Left ventricle myocardium inferior (tissue), 1 donor: ENCODE data around the gene MT1F. TPM values are rescaled to one million over a fixed set of nuclear protein-coding genes. Genes with fewer than 3 reads are reported as not detected.

ENCODE experiments used
- DNase-seq: peaks from one replicate; pipeline ENCODE4 v3.0.0-alpha.2; 2020
- H3K27ac ChIP-seq: fragments of 200-600 bp; replicated peaks from 2 replicates; pipeline ENCODE4 v1.8.0; 2021
- H3K27me3 ChIP-seq: fragments of 200-600 bp; 2 replicates; pipeline ENCODE4 v1.8.0; 2021; ENCODE audit warnings: low read depth
- H3K36me3 ChIP-seq: fragments of 200-600 bp; 2 replicates; pipeline ENCODE4 v1.8.0; 2021
- H3K4me1 ChIP-seq: fragments of 200-600 bp; 2 replicates; pipeline ENCODE4 v1.8.0; 2021
- H3K4me3 ChIP-seq: fragments of 200-600 bp; 2 replicates; pipeline ENCODE4 v1.8.0; 2021; ENCODE audit warnings: mild to moderate bottlenecking, moderate library complexity
- H3K9me3 ChIP-seq: fragments of 200-600 bp; replicated peaks from 2 replicates; pipeline ENCODE4 v1.8.0; 2021
- intact Hi-C: fragments of 100-400 bp; cut with micrococcal nuclease; formaldehyde crosslinking; loops from one replicate; pipeline ENCODE4 v1.11.0; 2022
- total RNA-seq: library from RNA; stranded (reverse); fragmentation: NEBNext Ultra II Directional; extraction: Animal tissue kit (Norgen Biotek cat#: 25700); gene quantifications from one replicate; pipeline ENCODE4 v1.2.1, GENCODE V29; 2021
- TF ChIP-seq, protein P1 (sequence below): fragments of 200-600 bp; IDR thresholded peaks from 2 replicates; pipeline ENCODE4 v1.8.0; 2021; ENCODE audit warnings: antibody characterized with exemption, mild to moderate bottlenecking, borderline replicate concordance
- donor health status: DM: no; HTN: yes; CAD: no; lungs with severe emphysema.

Gene MT1F
- total RNA-seq, 1 donor from 2014 or later = 0.85 TPM

DNA sequence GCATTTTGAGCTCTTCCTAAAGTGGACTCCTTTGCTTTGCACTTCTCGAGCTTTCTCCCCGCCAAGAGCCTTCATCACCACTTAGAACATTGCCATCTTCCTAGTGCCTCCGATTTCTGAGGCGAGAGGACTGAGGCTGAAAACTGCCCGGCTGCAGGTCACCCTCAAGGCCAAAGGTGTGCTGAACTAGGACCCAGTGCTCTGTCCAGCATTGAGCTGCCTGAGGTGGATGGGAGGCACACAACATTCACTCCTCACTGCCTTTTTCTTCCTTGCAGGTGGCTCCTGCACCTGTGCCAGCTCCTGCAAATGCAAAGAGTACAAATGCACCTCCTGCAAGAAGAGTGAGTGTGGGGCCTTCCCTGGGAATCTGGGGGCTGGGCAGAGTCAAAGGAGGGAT, 13.9 kb upstream of the MT1F start:
- no peak for DNase-seq
- H3K4me3 ChIP-seq = peak overlapping the region; percentile 60
- no peaks in the 10 kb centered on the region for H3K9me3 ChIP-seq
- H3K36me3 ChIP-seq = no peaks in the 10 kb centered on the region
- H3K27ac ChIP-seq = no peak overlapping the region
- peaks cover 86% of the 10 kb centered on the region for H3K27me3 ChIP-seq
- peaks cover 17% of the 10 kb centered on the region for H3K4me1 ChIP-seq
- TF ChIP-seq, protein P1, sequence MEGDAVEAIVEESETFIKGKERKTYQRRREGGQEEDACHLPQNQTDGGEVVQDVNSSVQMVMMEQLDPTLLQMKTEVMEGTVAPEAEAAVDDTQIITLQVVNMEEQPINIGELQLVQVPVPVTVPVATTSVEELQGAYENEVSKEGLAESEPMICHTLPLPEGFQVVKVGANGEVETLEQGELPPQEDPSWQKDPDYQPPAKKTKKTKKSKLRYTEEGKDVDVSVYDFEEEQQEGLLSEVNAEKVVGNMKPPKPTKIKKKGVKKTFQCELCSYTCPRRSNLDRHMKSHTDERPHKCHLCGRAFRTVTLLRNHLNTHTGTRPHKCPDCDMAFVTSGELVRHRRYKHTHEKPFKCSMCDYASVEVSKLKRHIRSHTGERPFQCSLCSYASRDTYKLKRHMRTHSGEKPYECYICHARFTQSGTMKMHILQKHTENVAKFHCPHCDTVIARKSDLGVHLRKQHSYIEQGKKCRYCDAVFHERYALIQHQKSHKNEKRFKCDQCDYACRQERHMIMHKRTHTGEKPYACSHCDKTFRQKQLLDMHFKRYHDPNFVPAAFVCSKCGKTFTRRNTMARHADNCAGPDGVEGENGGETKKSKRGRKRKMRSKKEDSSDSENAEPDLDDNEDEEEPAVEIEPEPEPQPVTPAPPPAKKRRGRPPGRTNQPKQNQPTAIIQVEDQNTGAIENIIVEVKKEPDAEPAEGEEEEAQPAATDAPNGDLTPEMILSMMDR = no peak
- intact Hi-C loops = no loop called here

DNA sequence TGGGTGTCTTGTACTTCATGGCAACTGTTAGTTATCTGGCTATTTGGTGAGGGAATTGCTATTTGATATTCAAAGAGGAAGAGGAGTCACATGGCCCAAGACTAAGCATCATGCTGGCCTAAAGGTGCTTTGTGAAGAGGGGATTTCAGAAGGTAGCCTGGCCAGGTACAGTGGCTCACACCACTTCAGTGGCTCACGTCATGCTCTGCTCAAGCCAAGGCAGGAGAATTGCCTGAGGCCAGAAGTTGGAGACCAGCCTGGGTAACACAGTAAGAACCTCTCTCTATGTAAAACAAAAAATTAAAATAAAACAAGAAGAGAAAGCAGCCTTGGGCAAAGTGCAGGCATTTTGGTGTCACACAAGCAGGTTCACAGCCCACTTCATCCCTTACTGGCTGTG, 12.4 kb upstream of the MT1F start:
- intact Hi-C loops = no loop called here
- Histone ChIP-seq H3K36me3 (no peaks in the 10 kb centered on the region), H3K27me3 (peaks cover 85% of the 10 kb centered on the region), H3K9me3 (no peaks in the 10 kb centered on the region), H3K4me3 (no peak overlapping the region), H3K27ac (no peak overlapping the region), H3K4me1 (peaks cover 13% of the 10 kb centered on the region)
- TF ChIP-seq, protein P1 = no peak
- DNase-seq = no peak

DNA sequence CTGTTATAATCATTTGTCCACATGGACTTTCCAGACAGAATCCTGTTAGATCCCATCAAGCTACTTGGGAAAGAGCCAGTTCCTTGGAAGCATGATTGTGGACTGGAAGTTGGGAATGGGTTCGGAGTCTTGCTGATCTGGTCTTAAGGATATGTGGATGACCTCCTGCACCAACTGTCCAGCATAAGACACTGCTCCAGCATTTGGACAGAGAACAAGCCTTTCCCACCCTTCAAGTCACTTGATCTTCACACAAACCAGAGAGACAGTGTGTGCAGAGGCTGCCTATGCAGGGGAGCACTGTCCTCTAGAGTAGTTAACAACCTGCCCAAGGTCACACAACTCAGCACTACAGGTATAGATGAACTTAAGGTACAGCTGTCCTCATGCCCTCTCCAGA, 11.9 kb upstream of the MT1F start:
- H3K9me3 ChIP-seq = no peaks in the 10 kb centered on the region
- intact Hi-C loops = no loop called here
- TF ChIP-seq, protein P1 = no peak
- H3K4me1 ChIP-seq = peaks cover 13% of the 10 kb centered on the region
- no peak overlapping the region for H3K4me3 ChIP-seq
- no peak overlapping the region for H3K27ac ChIP-seq
- no peaks in the 10 kb centered on the region for H3K36me3 ChIP-seq
- DNase-seq = no peak
- peaks cover 85% of the 10 kb centered on the region for H3K27me3 ChIP-seq

DNA sequence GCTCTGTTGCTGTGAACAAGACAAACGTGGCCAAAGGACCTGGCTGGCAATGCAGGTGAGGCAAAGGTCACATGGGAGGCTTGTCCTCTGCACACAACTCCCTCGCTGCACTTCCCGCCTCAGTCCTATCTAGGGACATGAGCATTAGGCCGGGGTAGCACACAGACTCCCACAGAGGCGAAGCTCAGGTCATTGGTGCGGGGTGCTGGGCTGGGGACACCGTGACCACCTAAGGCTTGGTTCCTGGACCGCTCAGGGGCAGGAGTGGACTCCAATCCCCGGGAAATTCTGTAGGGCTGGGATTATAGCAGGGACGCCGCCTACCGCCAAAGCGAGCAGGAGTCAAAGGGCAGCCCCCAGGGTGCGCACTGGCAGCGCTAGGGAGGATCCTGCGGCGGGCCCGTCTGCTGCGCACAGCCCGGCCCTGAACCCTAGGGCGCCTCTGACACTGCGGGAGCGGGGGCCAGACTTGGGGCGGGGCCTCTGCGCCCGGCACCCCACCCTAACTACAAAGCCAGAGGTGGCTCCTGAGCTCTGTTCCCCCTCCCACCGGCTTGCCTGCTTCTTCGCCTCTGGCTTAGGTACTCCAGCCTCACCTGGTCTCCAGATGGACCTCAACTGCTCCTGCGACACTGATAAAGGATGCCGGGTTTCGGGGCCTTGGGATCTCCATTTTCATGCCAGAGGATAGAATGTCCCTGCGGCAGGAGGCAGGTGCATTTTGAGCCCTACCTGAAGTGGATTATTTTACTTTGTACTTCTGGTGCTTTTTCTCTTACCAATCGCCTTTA, 9.9 kb upstream of the MT1F start:
- peaks cover 12% of the 10 kb centered on the region for H3K4me1 ChIP-seq
- peaks cover 86% of the 10 kb centered on the region for H3K27me3 ChIP-seq
- DNase-seq = no peak
- no peak overlapping the region for H3K4me3 ChIP-seq
- H3K36me3 ChIP-seq = no peaks in the 10 kb centered on the region
- intact Hi-C loops = no loop called here
- H3K9me3 ChIP-seq = no peaks in the 10 kb centered on the region
- TF ChIP-seq, protein P1 = no peak
- H3K27ac ChIP-seq = no peak overlapping the region

DNA sequence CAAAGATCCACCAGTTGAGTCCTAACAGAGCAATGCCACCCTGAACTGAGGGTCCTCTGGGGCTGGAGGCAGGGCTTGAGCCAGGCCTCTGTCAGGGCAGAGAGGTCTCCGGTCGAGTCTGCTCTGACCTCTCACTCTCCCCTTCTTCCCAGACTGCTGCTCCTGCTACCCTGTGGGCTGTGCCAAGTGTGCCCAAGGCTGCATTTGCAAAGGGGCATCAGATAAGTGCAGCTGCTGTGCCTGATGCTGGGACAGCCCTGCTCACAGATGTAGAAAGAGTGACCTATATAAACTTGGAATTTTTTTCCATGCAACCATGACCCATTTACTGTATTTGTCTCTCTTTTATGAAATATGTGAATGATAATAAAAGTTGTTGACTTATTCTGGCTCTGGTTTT, 8.5 kb upstream of the MT1F start:
- TF ChIP-seq, protein P1 = no peak

More for the DNA sequence above, 8.5 kb upstream of the MT1F start:
- H3K27me3 ChIP-seq = peaks cover 72% of the 10 kb centered on the region
- no peaks in the 10 kb centered on the region for H3K9me3 ChIP-seq
- no peak overlapping the region for H3K4me3 ChIP-seq
- DNase-seq = no peak
- no peak overlapping the region for H3K27ac ChIP-seq
- no peaks in the 10 kb centered on the region for H3K4me1 ChIP-seq
- intact Hi-C loops = no loop called here
- no peaks in the 10 kb centered on the region for H3K36me3 ChIP-seq
